ENCODE measurements around the gene ZNF668. TPM values are rescaled to one million over a fixed set of nuclear protein-coding genes. Genes with fewer than 3 reads are reported as not detected.

ZNF668 gene
- total and polyA plus RNA-seq, 2 of the 13 experiments (the other 11 are each of a cell fraction or from before 2014, with no cell fraction given): 3.8 to 9.8 TPM

GRCh38 chr16:31117384-31118222 is 43.6 kb upstream of the ZNF668 start, which contains the start of gene KAT8 (continued):
- TF ChIP-seq SNAPC4 (CRISPR knock-in tag; IDR thresholded peaks at IDR 0.05) (no peak), ZNF496 (CRISPR knock-in tag; IDR thresholded peaks at IDR 0.05; ENCODE audit: insufficient replicate concordance) (no peak), ZBTB40 (IDR thresholded peaks at IDR 0.05) (peak; percentile 68; the same call in 1 of the 2 replicates), ZBTB40 (CRISPR knock-in tag; IDR thresholded peaks at IDR 0.05) (peak; percentile 70; the same call in 1 of the 2 replicates), ARID4A (CRISPR knock-in tag; IDR thresholded peaks at IDR 0.05; ENCODE audit: borderline replicate concordance) (peak; percentile 93), SOX6 (IDR thresholded peaks at IDR 0.05) (no peak), SOX6 (CRISPR knock-in tag; IDR thresholded peaks at IDR 0.05) (peak; percentile 38; the same call in 1 of the 2 replicates)

All from HepG2 (cell line).